HG03439 (cell line): ENCODE results near the gene GPR50.

Experiments
- ATAC-seq: cut with Tn5 transposase; IDR thresholded peaks from one replicate; pipeline ENCODE4 v1.9.1; 2021; ENCODE audit warnings: mild to moderate bottlenecking, moderate library complexity; ENCODE audit not compliant: unreplicated experiment

The GPR50 gene

DNA sequence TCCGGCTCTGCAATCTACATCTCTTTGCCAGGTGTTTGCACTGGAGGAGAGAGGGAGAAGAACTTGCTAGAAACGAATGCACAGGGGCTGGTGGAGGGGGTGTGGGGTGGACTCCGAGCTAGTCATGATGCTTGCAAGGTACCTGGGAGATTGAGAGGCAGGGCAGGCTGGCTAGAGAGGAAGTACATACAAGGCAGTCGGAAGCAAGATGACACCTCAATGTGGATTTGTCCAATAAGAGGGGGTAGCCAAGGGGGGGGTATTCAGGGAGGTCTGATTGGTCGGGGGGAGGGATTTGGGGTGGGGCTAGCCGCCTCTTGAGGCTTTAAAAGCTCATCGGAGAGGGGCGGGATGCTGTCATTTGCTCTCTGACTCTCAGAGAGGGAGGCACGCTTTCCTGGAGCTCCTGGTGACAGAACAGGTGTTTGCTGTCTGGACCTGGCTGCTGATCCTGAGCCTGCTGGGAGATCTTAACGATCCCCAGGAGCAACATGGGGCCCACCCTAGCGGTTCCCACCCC lies at the start of gene GPR50:
Gene GPR50, plus strand, starts transcription at position 354 of the 520 bp plus-strand sequence. Its CDS starts 138 bp downstream, at position 492.
- no peak for ATAC-seq

DNA sequence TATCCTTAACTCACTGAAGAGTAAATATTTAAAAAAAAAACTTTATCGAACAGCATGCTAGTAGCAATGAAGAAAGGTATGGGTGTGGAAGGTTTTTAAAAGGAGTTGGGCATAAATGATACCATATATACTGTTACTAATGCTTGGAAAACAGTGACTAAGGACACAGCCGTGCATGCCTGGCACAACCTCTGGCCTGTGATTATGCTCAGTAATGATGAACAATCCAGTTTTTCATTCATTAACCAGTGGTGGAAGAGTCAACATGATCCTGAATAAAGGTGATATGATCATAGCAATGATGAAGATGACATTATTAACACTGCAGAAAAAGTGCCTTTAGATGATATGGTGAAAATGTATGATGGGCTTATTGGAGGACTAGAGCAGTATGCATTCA lies 43.9 kb upstream of the GPR50 start:
- ATAC-seq: no peak

DNA sequence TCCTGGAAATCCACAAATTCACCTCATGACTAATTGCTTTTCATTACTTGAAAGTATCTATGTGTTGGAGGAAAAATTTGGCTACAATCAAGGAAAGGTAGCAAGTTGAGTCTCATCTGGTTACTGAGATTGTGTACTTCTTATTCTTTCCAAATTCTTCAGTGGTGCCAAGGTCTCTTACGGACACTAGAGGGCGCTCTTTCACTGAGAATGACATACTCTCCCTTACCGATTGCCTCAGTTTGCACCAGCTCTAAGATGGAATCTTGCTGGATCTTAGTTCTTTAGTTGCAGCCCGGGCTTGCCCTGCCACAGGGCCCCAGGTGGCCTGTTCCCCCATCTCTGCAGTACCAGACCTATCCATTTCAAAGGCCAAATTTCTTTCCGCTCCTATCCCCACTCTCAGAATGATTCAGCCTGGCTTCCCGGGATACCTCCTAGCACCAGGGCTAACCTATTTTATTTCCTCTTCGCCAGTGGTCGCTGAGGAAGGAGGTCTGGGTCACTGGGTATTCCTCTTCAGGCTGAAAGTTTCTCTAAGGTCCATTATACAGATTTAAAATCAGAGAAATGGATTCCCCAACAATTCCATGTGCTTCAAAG lies 24.6 kb upstream of the GPR50 start:
- no peak for ATAC-seq

DNA sequence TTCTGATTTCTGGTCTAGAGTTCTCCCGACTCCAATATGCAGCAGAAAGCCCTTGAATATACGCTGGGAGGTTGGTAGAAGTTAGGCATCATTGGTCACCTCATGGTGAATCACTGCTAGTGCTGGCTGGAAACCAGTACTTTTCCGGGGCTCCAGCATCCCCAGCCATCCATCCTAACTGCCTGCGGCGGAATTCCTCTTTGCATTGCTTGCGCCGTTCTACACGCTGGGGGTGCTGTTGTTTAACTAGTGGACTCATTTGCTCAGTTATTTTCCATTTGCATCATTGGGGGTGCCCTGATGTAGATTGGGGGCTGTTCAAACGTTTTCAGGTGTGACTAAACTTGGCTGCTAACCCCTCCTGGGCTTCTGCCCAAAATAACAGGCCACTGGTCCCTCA lies 23.3 kb upstream of the GPR50 start:
- ATAC-seq: no peak

DNA sequence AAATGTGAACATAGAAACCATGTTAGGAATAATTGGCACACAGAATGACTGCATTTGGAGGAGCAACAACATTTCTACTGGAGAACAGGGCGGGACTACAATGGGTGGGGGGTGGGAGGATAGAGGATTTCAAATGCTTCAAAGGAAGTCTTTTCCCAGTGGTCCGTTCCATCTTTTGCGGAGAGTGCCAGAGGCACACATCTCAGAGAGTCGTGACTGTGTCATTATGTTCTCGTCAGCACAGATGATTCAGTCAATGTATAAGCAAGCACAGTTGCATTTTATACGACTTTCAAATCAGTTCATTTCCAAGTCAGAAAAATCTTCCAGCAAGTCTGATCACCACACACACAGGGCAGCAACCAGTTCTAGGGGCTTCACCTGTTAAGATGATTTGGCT lies 22.7 kb upstream of the GPR50 start:
- no peak for ATAC-seq

DNA sequence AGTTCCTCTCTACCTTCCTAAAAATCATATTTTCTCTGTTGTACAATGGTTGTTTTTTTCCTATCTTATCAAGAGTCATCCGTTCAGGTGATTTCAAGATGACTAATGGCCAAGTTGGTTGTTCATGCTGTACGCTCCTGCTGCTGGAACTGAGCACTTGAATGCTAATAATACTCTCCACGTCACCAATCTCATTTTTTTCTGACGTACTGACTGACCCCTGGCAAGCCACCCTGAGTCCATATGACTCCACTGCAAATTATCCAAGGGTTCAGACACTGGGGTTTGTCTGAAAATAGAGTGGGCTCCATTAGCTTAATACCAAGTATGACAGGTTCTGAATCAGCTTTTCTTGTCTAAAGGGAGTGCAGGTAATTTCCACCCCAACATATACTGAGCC lies 21.1 kb upstream of the GPR50 start:
- no peak for ATAC-seq

DNA sequence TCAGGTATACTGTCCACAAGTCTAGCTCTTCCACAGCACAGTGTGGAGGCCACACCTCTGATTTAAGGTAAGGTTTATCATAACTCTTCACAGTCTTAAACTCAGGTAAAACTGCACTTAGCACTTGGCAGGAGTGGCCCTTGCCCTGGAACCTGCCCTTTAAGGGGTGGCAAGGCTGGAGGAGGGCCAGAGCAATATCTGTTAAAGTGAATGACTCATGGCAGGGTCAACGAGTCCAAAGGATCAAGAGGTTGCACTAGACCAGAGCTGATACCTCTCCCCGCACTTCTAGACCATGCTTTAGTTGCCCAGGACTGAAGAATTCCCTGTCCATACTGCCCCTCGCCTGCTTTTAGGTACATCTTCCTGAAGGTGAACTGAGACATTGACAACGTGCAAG lies 14.7 kb upstream of the GPR50 start:
- ATAC-seq: no peak

DNA sequence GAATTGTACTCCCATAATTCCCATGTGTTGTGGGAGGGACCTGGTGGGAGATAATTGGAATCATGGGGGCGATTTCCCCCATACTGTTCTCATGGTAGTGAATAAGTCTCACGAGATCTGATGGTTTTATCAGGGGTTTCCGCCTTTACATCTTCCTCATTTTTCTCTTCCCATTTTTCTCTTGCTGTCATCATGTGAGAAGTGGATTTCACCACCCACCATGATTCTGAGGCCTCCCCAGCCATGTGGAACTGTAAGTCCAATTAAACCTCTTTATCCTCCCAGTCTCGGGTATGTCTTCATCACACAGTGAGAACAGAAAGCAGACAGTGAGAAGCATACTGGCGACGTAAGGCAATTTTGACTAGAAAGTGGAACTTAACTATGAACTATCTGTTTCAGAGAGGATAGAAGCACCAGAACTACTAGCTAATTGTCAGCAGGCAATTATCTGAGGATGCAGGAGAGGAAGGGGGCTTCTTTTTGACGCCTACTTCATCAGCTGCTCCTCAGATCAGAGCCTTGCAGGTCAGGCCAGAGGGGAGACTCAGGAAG lies 8.5 kb upstream of the GPR50 start:
- ATAC-seq: no peak

DNA sequence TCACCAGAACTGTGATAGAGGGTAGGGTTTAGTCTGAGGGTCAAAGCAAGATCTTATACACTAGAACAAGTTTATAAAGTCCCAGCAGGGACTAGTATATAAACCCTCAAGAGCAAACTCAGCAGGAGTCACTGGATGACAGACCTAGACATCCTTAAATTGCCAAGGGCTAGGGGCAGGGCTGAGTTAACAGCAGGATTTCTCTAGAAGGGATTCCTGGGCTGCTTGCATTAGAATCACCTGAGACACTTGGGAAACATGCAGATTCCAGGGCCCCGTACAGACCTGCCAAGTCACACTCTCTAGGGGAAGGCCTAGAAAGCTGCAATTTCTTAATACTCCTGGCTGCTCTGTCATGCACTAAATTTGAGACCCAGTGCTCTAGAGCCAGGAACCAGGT lies 6.6 kb upstream of the GPR50 start:
- ATAC-seq: no peak

DNA sequence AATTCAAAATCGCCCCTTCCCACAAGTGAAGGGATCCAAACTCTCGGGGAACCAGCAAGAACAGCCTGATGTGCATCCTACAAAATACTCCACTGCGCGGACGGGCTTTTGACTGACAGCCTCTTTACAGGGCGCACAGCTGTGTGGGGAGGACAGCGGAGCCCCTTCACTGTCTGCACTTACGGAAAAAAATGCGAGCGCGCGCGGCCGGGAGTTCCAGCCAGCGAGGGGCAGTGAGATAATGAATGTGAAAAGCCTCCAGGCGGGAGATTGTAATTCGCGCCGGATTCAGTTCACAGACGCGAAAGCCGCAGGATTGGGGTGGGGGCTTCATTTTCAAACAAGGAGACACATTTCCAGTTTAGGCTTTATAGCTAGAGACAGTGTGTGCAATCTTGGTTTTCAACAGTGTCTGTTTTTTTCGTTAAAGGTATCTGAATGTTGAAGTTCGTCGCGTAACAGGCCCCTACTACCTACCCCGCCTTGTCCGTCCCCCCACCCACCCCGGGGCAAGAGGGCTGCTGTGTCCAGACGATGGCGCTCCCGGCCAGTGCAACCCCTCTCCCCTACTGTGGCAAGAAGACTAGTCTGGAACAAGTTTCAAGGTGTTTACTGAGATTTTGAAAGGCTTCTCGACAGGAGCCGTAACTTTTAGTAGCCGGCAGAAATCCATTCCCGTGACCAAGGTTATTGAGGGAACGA lies 1.7 kb upstream of the GPR50 start:
- ATAC-seq: no peak

DNA sequence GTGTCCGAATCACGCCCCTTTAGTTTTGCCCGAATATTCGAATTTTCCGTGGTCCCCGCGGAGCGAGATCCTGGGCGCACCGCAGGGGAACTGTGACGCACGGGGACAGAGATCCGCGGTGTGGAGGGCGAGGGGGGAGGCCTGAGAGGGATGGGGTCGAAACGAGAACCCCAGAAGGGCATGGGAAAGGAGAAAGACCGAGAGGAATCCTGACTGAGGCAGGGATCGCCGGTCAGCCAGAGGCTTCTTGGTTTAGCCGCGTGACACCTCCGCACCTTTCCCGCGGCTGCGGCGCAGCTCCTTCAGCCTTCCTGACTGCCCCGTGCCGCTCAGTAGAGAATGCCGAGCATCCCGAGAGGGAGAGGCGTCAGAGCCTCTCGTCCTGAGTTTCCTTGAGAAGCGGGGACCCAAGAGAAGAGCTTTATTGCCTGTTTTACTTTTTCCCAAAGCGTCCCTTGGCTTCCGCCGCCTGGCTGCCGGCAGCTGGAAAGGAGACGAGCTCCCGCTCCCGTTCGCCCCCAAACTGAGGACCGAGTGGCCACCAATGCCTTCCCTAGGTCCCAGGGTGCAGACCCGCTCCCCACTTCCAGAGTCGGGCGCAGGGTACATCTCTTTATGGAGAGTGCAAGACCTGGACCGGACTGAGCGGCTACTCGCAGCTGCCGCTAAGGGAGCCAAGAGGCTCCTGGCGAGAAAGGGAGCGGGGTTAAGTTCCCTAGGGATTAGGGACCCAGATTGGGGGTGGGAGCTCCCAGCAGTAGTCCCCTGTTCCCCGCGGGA lies 911 bp upstream of the GPR50 start:
- no peak for ATAC-seq

DNA sequence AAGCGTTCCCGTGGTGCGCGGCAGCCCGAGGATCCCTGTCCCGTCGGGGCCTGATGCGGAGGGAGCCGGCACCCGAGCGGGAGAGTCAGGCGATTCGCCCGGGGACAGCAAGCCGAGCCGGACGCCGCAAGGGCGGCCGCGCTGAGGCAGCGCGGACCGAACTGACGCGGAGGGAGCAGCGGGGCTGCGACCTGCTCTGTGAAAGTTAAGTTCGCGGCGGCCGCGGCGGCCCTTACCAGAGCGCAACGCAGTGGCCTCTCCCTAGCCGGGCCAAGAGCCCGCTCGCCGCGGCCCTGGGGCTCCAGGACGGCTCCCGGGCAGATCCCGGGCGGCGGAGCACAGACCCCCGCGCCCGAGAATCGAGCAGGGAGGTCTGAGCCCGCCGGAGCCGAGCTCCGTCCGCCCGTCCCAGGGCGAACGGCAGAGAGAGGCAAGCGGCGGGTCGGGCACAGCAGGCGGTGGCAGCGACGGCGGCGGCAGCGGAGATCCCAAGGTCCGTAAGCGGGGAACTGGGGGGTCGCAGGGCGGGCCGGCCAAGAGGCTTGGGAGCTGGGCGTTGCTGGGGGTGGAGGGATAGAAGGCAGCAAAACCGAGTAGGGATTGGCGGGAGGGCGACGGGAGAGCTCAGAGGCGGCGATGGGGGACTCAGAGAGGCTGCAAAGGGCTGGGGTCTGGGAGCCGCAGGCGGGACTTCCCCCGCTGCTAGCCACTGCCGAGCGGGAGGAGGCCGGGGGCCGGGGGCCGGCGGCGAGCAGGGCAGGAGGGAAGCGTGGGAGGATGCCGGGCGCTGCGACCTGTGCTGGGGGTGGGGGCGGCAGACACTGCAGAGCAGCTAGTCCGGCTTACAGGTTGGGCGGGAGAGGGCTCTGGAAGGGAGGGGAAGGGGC lies 1.0 kb downstream of the GPR50 start:
- no peak for ATAC-seq

DNA sequence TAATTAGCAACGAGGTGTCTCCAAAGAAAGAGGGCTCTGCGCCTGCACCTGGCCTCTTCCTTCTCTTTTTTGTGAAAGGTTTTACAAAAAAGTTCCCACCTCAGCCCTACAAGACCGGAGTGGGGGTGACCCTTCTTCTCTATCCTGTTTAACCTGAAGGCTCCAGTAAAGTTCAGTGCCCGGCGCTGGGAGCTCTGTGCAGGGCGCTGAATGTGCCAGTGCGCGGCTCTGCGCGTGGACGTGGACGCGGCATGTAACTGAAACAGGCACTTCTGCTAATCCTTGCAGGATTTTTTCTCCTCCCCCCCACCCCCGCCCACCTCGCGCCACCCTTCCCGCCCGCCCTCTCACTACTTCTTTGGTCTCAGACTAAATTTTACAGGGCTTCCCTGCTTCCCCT lies 2.4 kb downstream of the GPR50 start:
- ATAC-seq: no peak

DNA sequence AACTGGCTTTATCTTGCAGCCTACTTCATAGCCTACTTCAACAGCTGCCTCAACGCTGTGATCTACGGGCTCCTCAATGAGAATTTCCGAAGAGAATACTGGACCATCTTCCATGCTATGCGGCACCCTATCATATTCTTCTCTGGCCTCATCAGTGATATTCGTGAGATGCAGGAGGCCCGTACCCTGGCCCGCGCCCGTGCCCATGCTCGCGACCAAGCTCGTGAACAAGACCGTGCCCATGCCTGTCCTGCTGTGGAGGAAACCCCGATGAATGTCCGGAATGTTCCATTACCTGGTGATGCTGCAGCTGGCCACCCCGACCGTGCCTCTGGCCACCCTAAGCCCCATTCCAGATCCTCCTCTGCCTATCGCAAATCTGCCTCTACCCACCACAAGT lies 4.0 kb downstream of the GPR50 start:
- no peak for ATAC-seq

DNA sequence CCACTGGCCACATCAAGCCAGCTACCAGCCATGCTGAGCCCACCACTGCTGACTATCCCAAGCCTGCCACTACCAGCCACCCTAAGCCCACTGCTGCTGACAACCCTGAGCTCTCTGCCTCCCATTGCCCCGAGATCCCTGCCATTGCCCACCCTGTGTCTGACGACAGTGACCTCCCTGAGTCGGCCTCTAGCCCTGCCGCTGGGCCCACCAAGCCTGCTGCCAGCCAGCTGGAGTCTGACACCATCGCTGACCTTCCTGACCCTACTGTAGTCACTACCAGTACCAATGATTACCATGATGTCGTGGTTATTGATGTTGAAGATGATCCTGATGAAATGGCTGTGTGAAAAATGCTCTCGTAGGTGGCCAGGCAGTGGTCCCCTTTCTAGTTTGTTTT lies 4.7 kb downstream of the GPR50 start:
- no peak for ATAC-seq

DNA sequence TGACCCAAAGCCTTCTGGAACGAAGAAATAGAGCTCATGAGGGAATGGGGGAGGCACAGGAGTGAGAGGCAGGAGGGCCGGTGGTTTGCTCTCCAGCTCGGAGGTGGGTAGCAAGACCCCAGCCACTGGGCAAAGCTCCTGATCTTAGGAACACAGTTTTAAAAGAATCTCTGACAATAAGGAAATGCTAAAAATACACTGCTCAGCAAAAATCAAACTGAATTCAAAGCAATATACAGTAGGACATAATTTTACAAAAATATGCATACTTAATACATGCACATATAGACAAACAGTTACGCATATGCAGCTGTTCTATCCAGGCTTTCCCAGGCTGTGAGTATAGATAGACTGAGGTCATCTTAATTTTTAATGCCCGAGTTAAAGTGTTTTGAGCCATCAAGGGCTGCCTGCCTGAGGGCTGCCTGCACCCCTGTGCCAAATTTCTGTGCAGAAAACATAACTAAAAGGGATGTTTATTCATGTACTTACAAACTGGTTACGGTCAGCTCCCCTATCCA lies 6.9 kb downstream of the GPR50 start:
- ATAC-seq: no peak

DNA sequence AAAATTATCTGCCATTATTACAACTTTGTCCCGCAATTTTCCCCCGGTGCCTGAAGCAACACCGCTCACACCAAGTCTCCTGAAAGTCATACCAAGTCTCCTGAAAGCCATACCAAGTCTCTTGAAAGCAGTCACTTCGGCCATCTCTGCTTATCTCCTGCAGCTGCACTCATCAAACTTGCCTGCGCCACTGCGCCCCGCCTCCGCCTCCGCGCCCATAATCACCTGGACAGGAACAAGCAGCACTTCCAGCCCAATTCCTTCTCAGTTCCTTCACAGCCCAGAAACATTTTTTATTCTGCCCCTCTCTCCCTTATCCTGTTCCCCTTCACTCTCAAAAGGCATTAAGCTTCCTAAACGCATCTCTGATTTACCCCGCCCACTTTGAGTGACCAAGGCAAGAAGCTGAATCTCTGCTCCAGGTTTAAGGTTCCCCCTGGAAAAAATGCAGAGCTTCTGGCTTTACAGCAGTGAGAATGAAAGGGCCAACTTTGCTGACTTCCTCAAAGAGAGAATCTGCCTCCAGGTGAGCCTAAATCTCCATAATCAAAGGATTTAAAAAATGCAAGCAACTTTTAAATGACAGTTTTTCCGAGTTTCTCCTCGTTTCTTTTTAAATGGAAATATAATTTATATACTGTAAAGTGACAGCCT lies 7.7 kb downstream of the GPR50 start:
- ATAC-seq: no peak

DNA sequence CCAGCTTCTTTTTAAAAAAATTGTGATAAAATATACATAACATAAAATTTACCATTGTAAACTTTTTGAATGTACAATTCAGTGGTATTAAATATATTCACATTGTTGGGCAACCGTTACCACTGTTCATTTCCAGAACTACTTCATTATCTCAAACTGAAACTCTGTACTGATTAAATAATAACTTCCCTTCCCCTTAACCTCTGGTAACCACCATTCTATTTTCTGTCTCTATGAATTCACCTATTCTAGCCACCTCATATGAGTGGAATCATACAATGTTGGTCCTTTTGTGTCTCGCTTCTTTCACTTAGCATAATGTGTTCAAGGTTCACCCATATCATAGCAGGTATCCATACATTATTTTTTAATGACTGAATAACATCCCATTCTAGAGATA lies 8.3 kb downstream of the GPR50 start:
- ATAC-seq: no peak

DNA sequence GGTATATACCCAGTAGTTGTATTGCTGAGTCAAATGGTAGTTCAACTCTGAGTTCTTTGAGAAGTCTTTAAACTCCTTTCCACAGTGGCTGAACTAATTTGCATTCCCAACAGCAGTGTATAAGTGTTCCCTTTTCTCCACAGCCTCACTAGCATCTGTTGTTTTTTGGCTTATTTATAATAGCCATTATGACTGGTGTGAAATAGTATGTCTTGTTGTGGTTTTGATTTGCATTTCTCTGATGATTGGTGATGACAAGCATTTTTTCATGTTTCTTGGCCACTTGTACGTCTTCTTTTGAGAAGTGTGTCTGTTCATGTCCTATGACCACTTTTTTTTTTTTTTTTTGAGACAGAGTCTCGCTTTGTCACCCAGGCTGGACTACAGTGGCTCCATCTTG lies 30.5 kb downstream of the GPR50 start:
- no peak for ATAC-seq

DNA sequence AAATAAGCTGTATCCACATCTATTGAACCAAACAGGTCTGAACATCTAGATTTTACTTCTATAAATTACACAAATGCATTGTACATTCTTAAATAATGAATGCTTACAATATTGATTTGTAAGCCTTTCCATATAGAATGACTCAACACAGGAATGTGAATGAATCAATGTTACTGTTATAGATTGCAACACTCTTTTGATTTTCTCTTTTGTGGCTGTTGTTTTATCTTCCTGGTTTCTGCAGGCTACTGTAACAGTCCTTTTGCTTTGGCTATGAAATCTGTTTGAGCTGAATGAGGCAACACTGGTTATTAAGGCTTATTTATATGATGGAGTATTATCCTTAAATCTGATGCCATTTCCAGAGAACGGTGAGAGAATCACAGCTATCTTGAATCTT lies 49.5 kb downstream of the GPR50 start:
- ATAC-seq: no peak
